H1 (cell line): ENCODE results near the gene TAS1R3. TPM values are rescaled to one million over a fixed set of nuclear protein-coding genes. Genes with fewer than 3 reads are reported as not detected.

Experiments used
- CTCF ChIA-PET: fragments of 300-600 bp; sonication (Branson Sonifier 250); formaldehyde crosslinking; loops from one replicate; lab custom pipeline; 2021; ENCODE audit not compliant: partially characterized antibody; lab: Charles Lee
- POLR2A ChIA-PET: fragments of 300-600 bp; sonication (Branson Sonifier 250); formaldehyde crosslinking; loops from one replicate; lab custom pipeline; 2021; ENCODE audit warnings: inconsistent platforms; ENCODE audit not compliant: partially characterized antibody; lab: Charles Lee
- DNase-seq, 2 experiments: peaks; one replicate each; pipeline versions ENCODE4 v3.0.0 to v3.0.0-alpha.2; 2010 to 2022; ENCODE audit warnings: low spot score in 2 of 2, low read depth in 1 of 2, mixed read lengths in 1 of 2
- FAIRE-seq: peaks from 2 replicates; lab custom pipeline; 2011; peaks lifted over from hg19 to GRCh38; lab: Jason Lieb, UNC
- H2AFZ ChIP-seq: 2 replicates; pipeline ENCODE4 v1.8.1; 2012; ENCODE audit warnings: low read length, inconsistent platforms
- H2AK5ac ChIP-seq: 2 replicates; pipeline ENCODE4 v1.6.1; 2013; ENCODE audit warnings: low read depth, low read length
- H2BK120ac ChIP-seq: replicated peaks from 2 replicates; pipeline ENCODE3; 2013; ENCODE audit warnings: low read depth, low read length, inconsistent platforms
- H2BK12ac ChIP-seq: 2 replicates; pipeline ENCODE4 v1.6.1; 2013; ENCODE audit warnings: low read depth, low read length
- H2BK15ac ChIP-seq: 2 replicates; pipeline ENCODE4 v1.6.1; 2013; ENCODE audit warnings: low read length
- H2BK20ac ChIP-seq: 2 replicates; pipeline ENCODE4 v1.6.1; 2013; ENCODE audit warnings: low read length
- H2BK5ac ChIP-seq: 2 replicates; pipeline ENCODE4 v1.6.1; 2013; ENCODE audit warnings: low read depth, low read length
- H3K14ac ChIP-seq: 2 replicates; pipeline ENCODE4 v1.6.1; 2013; ENCODE audit warnings: inconsistent platforms; ENCODE audit not compliant: insufficient read length
- H3K18ac ChIP-seq: 2 replicates; pipeline ENCODE4 v1.6.1; 2013; ENCODE audit warnings: low read length; ENCODE audit errors: extremely low read depth
- H3K23ac ChIP-seq: 2 replicates; pipeline ENCODE4 v1.6.1; 2013; ENCODE audit warnings: inconsistent platforms; ENCODE audit not compliant: insufficient read length
- H3K23me2 ChIP-seq: 2 replicates; pipeline ENCODE4 v1.6.1; 2013; ENCODE audit warnings: low read depth, low read length
- H3K27ac ChIP-seq: 2 replicates; pipeline ENCODE4 v1.6.1; 2011; ENCODE audit warnings: low read depth, low read length, inconsistent platforms
- H3K27me3 ChIP-seq, 4 experiments: replicated peaks in 1 of 4; 1 replicate in 1 of 4; 2 replicates in 3 of 4; pipeline versions ENCODE4 v1.6.1 to v1.8.1; 2011 to 2013; ENCODE audit warnings: low read length in 3 of 4, mild to moderate bottlenecking in 3 of 4, inconsistent platforms in 2 of 4, mixed read lengths in 2 of 4, moderate library complexity in 1 of 4; ENCODE audit not compliant: control insufficient read depth in 3 of 4, insufficient read depth in 3 of 4; ENCODE audit errors: extremely low read depth in 1 of 4
- H3K36me3 ChIP-seq, 4 experiments: 2 replicates each; pipeline versions ENCODE4 v1.6.1 to v1.8.1; 2011 to 2013; ENCODE audit warnings: mild to moderate bottlenecking in 4 of 4, low read length in 3 of 4, moderate library complexity in 2 of 4, control low read depth in 1 of 4, inconsistent platforms in 1 of 4; ENCODE audit not compliant: insufficient read depth in 4 of 4, control insufficient read depth in 2 of 4
- H3K4ac ChIP-seq: replicated peaks from 2 replicates; pipeline ENCODE3; 2013; ENCODE audit warnings: low read length, low read depth, mixed read lengths, inconsistent platforms; ENCODE audit not compliant: insufficient read length
- H3K4me1 ChIP-seq, 4 experiments: replicated peaks in 1 of 4; 1 replicate in 1 of 4; 2 replicates in 3 of 4; pipeline versions ENCODE4 v1.6.1 to v1.8.1; 2011 to 2013; ENCODE audit warnings: low read length in 3 of 4, inconsistent platforms in 2 of 4, mixed read lengths in 1 of 4; ENCODE audit not compliant: insufficient read depth in 4 of 4, control insufficient read depth in 3 of 4
- H3K4me2 ChIP-seq, 2 experiments: 2 replicates each; pipeline versions ENCODE4 v1.6.1 to v1.8.1; 2011 to 2013; ENCODE audit warnings: low read depth in 2 of 2, low read length in 2 of 2, control low read depth in 1 of 2, inconsistent platforms in 1 of 2, mild to moderate bottlenecking in 1 of 2; ENCODE audit not compliant: insufficient read depth in 1 of 2
- H3K4me3 ChIP-seq, 4 experiments: fragments of 200-600, 300-600 bp in 1 of 4; sonication (generic), shearing (Covaris generic), sonication (Bioruptor Twin) in 1 of 4; 2 replicates each; pipeline versions ENCODE4 v1.5.1 to v1.8.1; 2011 to 2016; ENCODE audit warnings: low read length in 4 of 4, low read depth in 3 of 4, control low read depth in 2 of 4, inconsistent platforms in 2 of 4, mild to moderate bottlenecking in 2 of 4, mixed read lengths in 1 of 4, moderate library complexity in 1 of 4; ENCODE audit not compliant: insufficient read depth in 2 of 4; ENCODE audit errors: extremely low read depth in 1 of 4
- H3K56ac ChIP-seq: replicated peaks from 2 replicates; pipeline ENCODE3; 2013; ENCODE audit warnings: low read depth, mild to moderate bottlenecking, mixed read lengths, low read length, inconsistent platforms; ENCODE audit not compliant: insufficient read length
- H3K79me1 ChIP-seq: 2 replicates; pipeline ENCODE4 v1.6.1; 2013; ENCODE audit warnings: low read depth, low read length, control low read depth
- H3K79me2 ChIP-seq, 2 experiments: 2 replicates each; pipeline versions ENCODE4 v1.6.1 to v1.8.1; 2012 to 2013; ENCODE audit warnings: low read length in 2 of 2, mild to moderate bottlenecking in 2 of 2, inconsistent platforms in 1 of 2; ENCODE audit not compliant: insufficient read depth in 2 of 2, control insufficient read depth in 1 of 2
- H3K9ac ChIP-seq, 4 experiments: replicated peaks in 1 of 4; 1 replicate in 1 of 4; 2 replicates in 3 of 4; pipeline versions ENCODE4 v1.6.1 to v1.8.1; 2011 to 2013; ENCODE audit warnings: low read depth in 3 of 4, low read length in 3 of 4, control low read depth in 2 of 4, mild to moderate bottlenecking in 2 of 4, moderate library complexity in 2 of 4, inconsistent platforms in 1 of 4; ENCODE audit errors: extremely low read depth in 1 of 4
- H3K9me3 ChIP-seq, 2 experiments: 2 replicates each; pipeline versions ENCODE4 v1.6.1 to v1.8.1; 2012 to 2013; ENCODE audit warnings: mild to moderate bottlenecking in 2 of 2, moderate library complexity in 2 of 2, control low read depth in 1 of 2, inconsistent platforms in 1 of 2, low read depth in 1 of 2, low read length in 1 of 2, mixed read lengths in 1 of 2; ENCODE audit not compliant: insufficient read depth in 2 of 2
- H4K20me1 ChIP-seq, 2 experiments: replicated peaks in 1 of 2; 2 replicates each; pipeline versions ENCODE3 to v1.8.1; 2011 to 2013; ENCODE audit warnings: inconsistent platforms in 2 of 2, low read length in 2 of 2, mild to moderate bottlenecking in 1 of 2; ENCODE audit not compliant: insufficient read depth in 2 of 2, control insufficient read depth in 1 of 2
- H4K5ac ChIP-seq: 2 replicates; pipeline ENCODE4 v1.6.1; 2013; ENCODE audit warnings: low read length, low read depth, mixed read lengths, inconsistent platforms; ENCODE audit not compliant: insufficient read length
- H4K8ac ChIP-seq: 2 replicates; pipeline ENCODE4 v1.8.0; 2013; ENCODE audit warnings: mild to moderate bottlenecking, moderate library complexity, low read length, inconsistent platforms; ENCODE audit not compliant: insufficient read depth; ENCODE audit errors: extremely low read depth
- H4K91ac ChIP-seq: replicated peaks from 2 replicates; pipeline ENCODE3; 2013; ENCODE audit warnings: low read length, mixed read lengths, inconsistent platforms; ENCODE audit not compliant: insufficient read length
- EP300 ChIP-seq, 2 experiments: IDR thresholded peaks; 1 replicate in 1 of 2; 2 replicates in 1 of 2; pipeline ENCODE4 v1.6.1; 2011 to 2012; ENCODE audit warnings: low read depth in 2 of 2, low read length in 2 of 2, mild to moderate bottlenecking in 2 of 2, borderline replicate concordance in 1 of 2, inconsistent platforms in 1 of 2, moderate library complexity in 1 of 2
- NANOG ChIP-seq: IDR thresholded peaks from 2 replicates; pipeline ENCODE4 v1.6.1; 2011; ENCODE audit warnings: low read length, low read depth, mild to moderate bottlenecking, inconsistent platforms; ENCODE audit not compliant: insufficient read depth, poor library complexity, severe bottlenecking
- RNF2 ChIP-seq: fragments of 200-900, 300-1000 bp; sonication (generic); IDR thresholded peaks from 2 replicates; pipeline ENCODE4 v1.7.1; 2016; ENCODE audit warnings: borderline replicate concordance, low read depth, mild to moderate bottlenecking, antibody characterized with exemption, low read length; ENCODE audit not compliant: poor library complexity, severe bottlenecking; ENCODE audit errors: missing control alignments
- SP1 ChIP-seq: IDR thresholded peaks from 2 replicates; pipeline ENCODE4 v1.6.1; 2011; ENCODE audit warnings: low read depth, low read length
- TCF12 ChIP-seq: IDR thresholded peaks from 2 replicates; pipeline ENCODE4 v1.6.1; 2011; ENCODE audit warnings: low read depth, mild to moderate bottlenecking, low read length
- TEAD4 ChIP-seq: IDR thresholded peaks from 2 replicates; pipeline ENCODE4 v1.6.1; 2012; ENCODE audit warnings: low read depth, low read length, inconsistent platforms, mixed read lengths
- USF2 ChIP-seq: IDR thresholded peaks from 2 replicates; pipeline ENCODE4 v1.6.1; 2011; ENCODE audit warnings: low read length, improper control_type of control experiment
- WGBS, 2 experiments: shearing (Covaris generic) in 1 of 2; methylation state at CpG; one replicate each; pipeline versions ENCODE4 v1.1.6 to v1.1.7; 2013 to 2015; ENCODE audit warnings: low lambda C conversion rate in 2 of 2, mixed read lengths in 2 of 2, inconsistent platforms in 1 of 2, low coverage in 1 of 2, missing lambda C conversion rate in 1 of 2; ENCODE audit not compliant: insufficient replicate concordance in 2 of 2, insufficient coverage in 1 of 2, insufficient read length in 1 of 2; ENCODE audit errors: extremely low coverage in 1 of 2, missing lambda C conversion rate in 1 of 2; 5-methylcytosine and 5-hydroxymethylcytosine counted together
- polyA plus RNA-seq, 7 experiments: library from polyadenylated mRNA; depleted of rRNA in 3 of 7; stranded (reverse) in 5 of 7; unstranded in 2 of 7; fragments of >200 nt in 5 of 7; fragments of 200-250 nt in 2 of 7; gene quantifications; 1 replicate in 5 of 7; 2 replicates in 1 of 7; 4 replicates in 1 of 7; pipeline versions ENCODE4 v1.2.1 to v1.2.3, GENCODE V29; 2011 to 2013; ENCODE audit warnings: missing spikeins in 2 of 7, mixed read lengths in 2 of 7
- total RNA-seq: library from RNA; stranded (reverse); fragmentation: NEBNext Ultra II Directional; extraction: Animal tissue kit (Norgen Biotek cat#: 25700); gene quantifications from 2 replicates; pipeline ENCODE4 v1.2.1, GENCODE V29; 2021

Gene TAS1R3
- total and polyA plus RNA-seq, 2 of the 8 experiments (the other 6 are each of a cell fraction or from before 2014, with no cell fraction given), result 0.03 to 0.19 TPM

- Histone ChIP-seq H2AK5ac (no peak overlapping the region), H3K79me1 (no peaks in the 10 kb centered on the region), H3K27me3 (peaks cover 0 to 3% (median 0%) of the 10 kb centered on the region in 4 experiments; a peak in 1 of 7 replicates), H3K18ac (no peak overlapping the region), H2AFZ (no peak overlapping the region), H4K91ac (no peak overlapping the region), H4K20me1 (peaks cover 2 to 4% of the 10 kb centered on the region in 2 experiments), H3K4ac (no peak overlapping the region), H3K36me3 (0 out of 8 replicates have a peak, but pooled peaks cover 0 to 3% (median 0%) of the 10 kb centered on the region in 4 experiments), H2BK120ac (no peak overlapping the region), H3K4me2 (no peak overlapping the region), H2BK15ac (no peak overlapping the region), H3K9ac (no peak overlapping the region), H3K4me1 (peaks cover 0 to 8% (median 0%) of the 10 kb centered on the region in 4 experiments; a peak in 2 of 7 replicates), H3K4me3 (no peak overlapping the region), H2BK20ac (no peak overlapping the region), H2BK5ac (0 out of 2 replicates have a peak overlapping the region, but pooled peaks have one; percentile 2), H3K56ac (no peak overlapping the region), H3K23me2 (no peaks in the 10 kb centered on the region), H4K5ac (no peak overlapping the region), H3K9me3 (peaks cover 0 to 2% of the 10 kb centered on the region in 2 experiments; a peak in 1 of 4 replicates), H2BK12ac (no peak overlapping the region), H4K8ac (peak overlapping the region; percentile 4; the same call in 1 of the 2 replicates), H3K27ac (no peak overlapping the region), H3K14ac (no peak overlapping the region), H3K79me2 (no peaks in the 10 kb centered on the region), H3K23ac (no peak overlapping the region)
- CTCF ChIA-PET, result interaction anchor here (0.6 to 3.4 kb wide), 46 partner anchors 8 to 1007 kb away, joined by 3 to 38 read pairs (median 5); partner anchors contain the start of genes SCNN1D, TTLL10 and UBE2J2
- TF ChIP-seq EP300 (IDR thresholded peaks at IDR 0.05; ENCODE audit: borderline replicate concordance in 1 of 2, low read depth in 2 of 2, low read length in 2 of 2), result no peak
- no peak for TF ChIP-seq SP1
- TF ChIP-seq USF2, result no peak
- no peak for TF ChIP-seq NANOG
- TF ChIP-seq TEAD4, result no peak
- TF ChIP-seq TCF12, result no peak
- TF ChIP-seq RNF2, result no peak
- DNase-seq (no peak), FAIRE-seq (no peak)
- WGBS, 2 experiments, result 84% methylated on average over 14 of the region's 28 CpGs; no CpG with 5 or more reads in 1 of the 2 experiments
- POLR2A ChIA-PET, result interaction anchor here (1.0 to 2.3 kb wide), 6 partner anchors 9 to 44 kb away, joined by 3 to 9 read pairs (median 6); partner anchors contain the start of gene UBE2J2
Measured at GRCh38 chr1:1291023-1291528, 40.0 kb upstream of the TAS1R3 start.
